Measurements from ENCODE around the gene PTPRM.

DNA sequence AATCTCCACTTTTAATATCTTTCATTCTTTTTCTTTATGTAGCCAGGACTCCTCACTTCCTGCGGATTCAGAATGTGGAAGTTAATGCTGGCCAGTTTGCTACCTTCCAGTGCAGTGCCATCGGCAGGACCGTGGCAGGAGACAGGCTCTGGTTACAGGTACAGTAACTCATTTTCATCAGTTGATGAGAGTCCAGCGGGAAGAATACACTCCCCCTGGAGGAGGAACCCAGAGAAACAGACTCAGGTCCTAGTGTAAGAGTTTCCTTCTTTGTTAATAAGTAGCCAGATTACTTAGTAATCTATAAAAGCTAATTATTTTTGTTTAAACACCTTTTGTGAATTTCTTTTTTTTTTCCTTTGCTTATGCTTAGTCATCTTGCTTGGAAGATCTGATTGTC lies 359.4 kb downstream of the PTPRM start:
- TF ChIP-seq, protein P1, sequence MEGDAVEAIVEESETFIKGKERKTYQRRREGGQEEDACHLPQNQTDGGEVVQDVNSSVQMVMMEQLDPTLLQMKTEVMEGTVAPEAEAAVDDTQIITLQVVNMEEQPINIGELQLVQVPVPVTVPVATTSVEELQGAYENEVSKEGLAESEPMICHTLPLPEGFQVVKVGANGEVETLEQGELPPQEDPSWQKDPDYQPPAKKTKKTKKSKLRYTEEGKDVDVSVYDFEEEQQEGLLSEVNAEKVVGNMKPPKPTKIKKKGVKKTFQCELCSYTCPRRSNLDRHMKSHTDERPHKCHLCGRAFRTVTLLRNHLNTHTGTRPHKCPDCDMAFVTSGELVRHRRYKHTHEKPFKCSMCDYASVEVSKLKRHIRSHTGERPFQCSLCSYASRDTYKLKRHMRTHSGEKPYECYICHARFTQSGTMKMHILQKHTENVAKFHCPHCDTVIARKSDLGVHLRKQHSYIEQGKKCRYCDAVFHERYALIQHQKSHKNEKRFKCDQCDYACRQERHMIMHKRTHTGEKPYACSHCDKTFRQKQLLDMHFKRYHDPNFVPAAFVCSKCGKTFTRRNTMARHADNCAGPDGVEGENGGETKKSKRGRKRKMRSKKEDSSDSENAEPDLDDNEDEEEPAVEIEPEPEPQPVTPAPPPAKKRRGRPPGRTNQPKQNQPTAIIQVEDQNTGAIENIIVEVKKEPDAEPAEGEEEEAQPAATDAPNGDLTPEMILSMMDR (optimal IDR thresholded peaks at IDR 0.05 in 1 of 3, IDR thresholded peaks at IDR 0.05 in 1 of 3, conservative IDR thresholded peaks at IDR 0.05 in 1 of 3; ENCODE audit: extremely low read depth in 1 of 3, insufficient read depth in 2 of 3, low read length in 3 of 3) = peak; percentile 25 to 35 (median 29)
- TF ChIP-seq EZH2 (IDR thresholded peaks at IDR 0.05; ENCODE audit: low read length) = no peak
